Measurements from ENCODE around the gene CC2D1B.
"Not testable (repeated sequence)": the region's sequence is repeated elsewhere in the genome, so short reads cannot be mapped to it uniquely, and the experiment has no call there.

CC2D1B gene

GRCh38 chr1:52365746-52366516, at the start of gene CC2D1B:
TSS of gene CC2D1B (minus strand) at chr1:52366205. CDS start at chr1:52364620, 1,585 bp downstream.
- DNase-seq (ENCODE audit: low spot score) = peak; percentile 99

- no peak for DNase-seq (ENCODE audit: low spot score)
These were observed 48.9 kb upstream of the CC2D1B start for GRCh38 chr1:52414942-52415341.

GRCh38 chr1:52413410-52413989, 47.5 kb upstream of the CC2D1B start:
- DNase-seq (ENCODE audit: low spot score) = no peak

GRCh38 chr1:52404975-52405338, 39.0 kb upstream of the CC2D1B start:
- DNase-seq (ENCODE audit: low spot score) = no peak

GRCh38 chr1:52404116-52404974, 38.3 kb upstream of the CC2D1B start, which contains the start of the genes ORC1 and PRPF38A:
TSS of gene ORC1 (minus strand) at chr1:52404423. CDS start at chr1:52402223, 2,200 bp downstream.
TSS of gene PRPF38A (plus strand) at chr1:52404602. CDS start at chr1:52404750, 148 bp downstream.
- DNase-seq (ENCODE audit: low spot score) = peak; percentile 98

GRCh38 chr1:52403566-52404115, 37.6 kb upstream of the CC2D1B start:
- peak; percentile 70 for DNase-seq (ENCODE audit: low spot score)

GRCh38 chr1:52402860-52403240, 36.8 kb upstream of the CC2D1B start:
- no peak for DNase-seq (ENCODE audit: low spot score)

GRCh38 chr1:52400131-52400530, 34.1 kb upstream of the CC2D1B start:
- no peak for DNase-seq (ENCODE audit: low spot score)

GRCh38 chr1:52399629-52400028, 33.6 kb upstream of the CC2D1B start:
- no peak for DNase-seq (ENCODE audit: low spot score)

- DNase-seq (ENCODE audit: low spot score) = no peak
These were observed 27.2 kb upstream of the CC2D1B start for GRCh38 chr1:52393174-52393573.

GRCh38 chr1:52386458-52386857, 20.5 kb upstream of the CC2D1B start:
- no peak for DNase-seq (ENCODE audit: low spot score)

- no peak for DNase-seq (ENCODE audit: low spot score)
These were observed 19.4 kb upstream of the CC2D1B start for GRCh38 chr1:52385376-52385775.

- DNase-seq (ENCODE audit: low spot score) = not testable (repeated sequence)
These were observed 3.8 kb upstream of the CC2D1B start for GRCh38 chr1:52369851-52370250.

GRCh38 chr1:52368383-52369172, 2.6 kb upstream of the CC2D1B start:
- peak; percentile 80 for DNase-seq (ENCODE audit: low spot score)

GRCh38 chr1:52367272-52367671, 1.3 kb upstream of the CC2D1B start:
- DNase-seq (ENCODE audit: low spot score) = no peak

GRCh38 chr1:52366517-52366827, 467 bp upstream of the CC2D1B start:
- DNase-seq (ENCODE audit: low spot score) = no peak

GRCh38 chr1:52365071-52365745, 797 bp downstream of the CC2D1B start:
- DNase-seq (ENCODE audit: low spot score) = peak; percentile 81

- no peak for DNase-seq (ENCODE audit: low spot score)
These were observed 1.7 kb downstream of the CC2D1B start for GRCh38 chr1:52364235-52364839.

GRCh38 chr1:52360595-52360968, 5.4 kb downstream of the CC2D1B start:
- no peak for DNase-seq (ENCODE audit: low spot score)

GRCh38 chr1:52359676-52360594, 6.1 kb downstream of the CC2D1B start:
- no peak for DNase-seq (ENCODE audit: low spot score)
